SU-DHL-6 (cell line): Measurements from ENCODE around the gene BOLA2B.

Experiments
- CTCF ChIP-seq: fragments of 200-600 bp; sonication (generic); IDR thresholded peaks from one replicate; pipeline ENCODE4 v1.5.1; 2017; ENCODE audit warnings: antibody characterized with exemption, mild to moderate bottlenecking, low read length, moderate library complexity; ENCODE audit not compliant: insufficient read depth, poor library complexity, severe bottlenecking
- EZH2phosphoT487 ChIP-seq: fragments of 200-600 bp; sonication (generic), shearing (Covaris generic); conservative IDR thresholded peaks from 2 replicates; pipeline ENCODE4 v1.6.1; 2018; ENCODE audit warnings: mild to moderate bottlenecking, antibody characterized with exemption, low read length, moderate library complexity, mixed read lengths

GRCh38 chr16:30179195-30179594 lies 14.3 kb downstream of the BOLA2B start:
- TF ChIP-seq CTCF = no peak
- TF ChIP-seq EZH2phosphoT487 = no peak
